Heart right ventricle (tissue), 16 donors: ENCODE results near the gene MBP. TPM values are rescaled to one million over a fixed set of nuclear protein-coding genes. Genes with fewer than 3 reads are reported as not detected.

Experiments used
- ATAC-seq, 8 donors: fragments of 200-7000 bp; cut with Tn5 transposase; one replicate each; pipeline ENCODE4 v1.9.1; 2020; ENCODE audit warnings: mild to moderate bottlenecking in 8 of 8, moderate library complexity in 8 of 8, moderate number of reproducible peaks in 1 of 8
- DNase-seq, 2 donors: peaks; one replicate each; pipeline ENCODE4 v3.0.0-alpha.2; 2020
- H3K27ac ChIP-seq, 10 donors: fragments of 200-600 bp; sonication (generic) in 2 of 10; one replicate each; pipeline versions ENCODE4 v1.5.0 to v1.8.0; 2020 to 2022; ENCODE audit warnings: mild to moderate bottlenecking in 3 of 10
- H3K27me3 ChIP-seq, 7 donors: fragments of 200-600 bp; one replicate each; pipeline ENCODE4 v1.8.0; 2021 to 2022; ENCODE audit warnings: mild to moderate bottlenecking in 2 of 7
- H3K36me3 ChIP-seq, 9 donors: fragments of 200-600 bp; sonication (generic) in 1 of 9; one replicate each; pipeline versions ENCODE4 v1.5.0 to v1.8.0; 2020 to 2022; ENCODE audit warnings: mild to moderate bottlenecking in 2 of 9
- H3K4me1 ChIP-seq, 9 donors: fragments of 200-600 bp; sonication (generic) in 1 of 9; one replicate each; pipeline versions ENCODE4 v1.5.0 to v1.8.0; 2020 to 2022; ENCODE audit warnings: mild to moderate bottlenecking in 4 of 9
- H3K4me3 ChIP-seq, 10 donors: fragments of 200-600 bp; sonication (generic) in 2 of 10; one replicate each; pipeline versions ENCODE4 v1.5.0 to v1.8.0; 2020 to 2022; ENCODE audit warnings: mild to moderate bottlenecking in 7 of 10, moderate library complexity in 2 of 10
- H3K9me3 ChIP-seq, 11 donors: fragments of 200-600 bp in 10 of 11; sonication (generic) in 2 of 11; one replicate each; pipeline versions ENCODE4 v1.5.0 to v1.8.0; 2013 to 2022; ENCODE audit warnings: mild to moderate bottlenecking in 2 of 11, control low read depth in 1 of 11, moderate library complexity in 1 of 11
- CTCF ChIP-seq, 9 donors: fragments of 200-600 bp; sonication (generic) in 2 of 9; IDR thresholded peaks; one replicate each; pipeline versions ENCODE4 v1.5.0 to v1.8.0; 2021 to 2022; ENCODE audit warnings: antibody characterized with exemption in 9 of 9, mild to moderate bottlenecking in 5 of 9, moderate library complexity in 1 of 9
- WGBS, 2 donors: extraction: QIAGEN DNeasy Blood & Tissue Kit; methylation state at CpG; one replicate each; pipeline ENCODE4 v1.1.7; 2013; ENCODE audit warnings: inconsistent platforms in 1 of 2; 5-methylcytosine and 5-hydroxymethylcytosine counted together
- intact Hi-C, 10 donors: fragments of 100-400 bp; cut with DNase I; formaldehyde crosslinking; loops; one replicate each; pipeline versions ENCODE4 v1.11.1 to v1.14.2; 2022
- polyA plus RNA-seq, 2 donors: library from polyadenylated mRNA; stranded (reverse); fragments of 200-250 nt; gene quantifications; one replicate each; pipeline ENCODE4 v1.2.3, GENCODE V29; 2013
- total RNA-seq, 10 donors: library from RNA; stranded (reverse); fragmentation: NEBNext Ultra II Directional in 3 of 10; extraction: Animal tissue kit (Norgen Biotek cat#: 25700) in 3 of 10; gene quantifications; one replicate each; pipeline versions ENCODE4 v1.2.1 to v1.2.4, GENCODE V29; 2021 to 2023
- donor health status: Arrhythmogenic right ventricular cardiomyopathy.
- donor health status: ischemic (EF 13 %, LVEDD 7.1; RV severe dilation, severe dysfunction).
- donor health status: healthy with polysubstance abuse.
- donor health status: DM: no; HTN: yes; CAD: no.
- donor health status: DM: no; HTN: no; CAD: no.
- donor health status: ischemic (EF 25% LVEDD 6.9; RV normal size, moderate dysfunction).
- donor health status: ischemic (EF 25% LVEDD 5.7; RV mildly dilated, moderate dysfunction).
- donor health status: healthy.
- donor health status: DM: yes; HTN: yes; CAD: no.
- donor health status: Ischemic cardiomyopathy.
- donor health status: ischemic (EF 35%, LVEDD 5.7; RV mildly dilated, moderate dysfunction).
- donor health status: nonischemic (EF 11% LVEDD 7.7; RV severe dilation, severe dysfunction).
- donor health status: DM: yes; HTN: yes; CAD: no.
- donor health status: PGD.
- donor health status: ischemic (EF 29% LVEDD 5.4; RV normal size, mild dysfunction).
- donor health status: nonischemic (EF 23%, LVEDD 6.1; RV moderate dilation, normal function).

The MBP gene
- total and polyA plus RNA-seq, 12 donors: 3.0 to 70.8 (median 43.9) TPM

GRCh38 chr18:77136076-77136718 is 3.6 kb upstream of the MBP start:
- TF ChIP-seq CTCF (IDR thresholded peaks at IDR 0.05): no peak
- Histone ChIP-seq H3K36me3 (no peaks in the 10 kb centered on the region), H3K9me3 (no peaks in the 10 kb centered on the region), H3K27me3 (peaks cover 0 to 20% (median 8%) of the 10 kb centered on the region in 7 donors), H3K4me3 (no peak overlapping the region), H3K4me1 (peaks cover 2 to 38% (median 20%) of the 10 kb centered on the region in 9 donors), H3K27ac (no peak overlapping the region)
- ATAC-seq (no peak), DNase-seq (no peak)
- intact Hi-C loops: loop anchor here in 7 of 10 donors (10.0 kb wide), 4 partner anchors 69 to 131 kb away; no protein-coding TSS in a partner anchor
- WGBS, 2 donors: 76 to 82% methylated on average over 8 of the region's 8 CpGs

- peaks cover 0 to 23% (median 8%) of the 10 kb centered on the region in 7 donors for H3K27me3 ChIP-seq
- H3K27ac ChIP-seq: no peak overlapping the region
- H3K36me3 ChIP-seq: no peaks in the 10 kb centered on the region
- H3K4me3 ChIP-seq: no peak overlapping the region
- intact Hi-C loops: loop anchor here in 7 of 10 donors (10.0 kb wide), 4 partner anchors 69 to 131 kb away; no protein-coding TSS in a partner anchor
- peaks cover under 1 to 34% (median 23%) of the 10 kb centered on the region in 9 donors for H3K4me1 ChIP-seq
- H3K9me3 ChIP-seq: no peaks in the 10 kb centered on the region
- ATAC-seq: no peak
- no peak for TF ChIP-seq CTCF (IDR thresholded peaks at IDR 0.05)
- WGBS, 2 donors: 81 to 94% methylated on average over 16 of the region's 16 CpGs
- DNase-seq: no peak
These were observed 2.9 kb upstream of the MBP start for GRCh38 chr18:77135339-77136075.

- TF ChIP-seq CTCF (IDR thresholded peaks at IDR 0.05): no peak
- Histone ChIP-seq H3K36me3 (peaks cover 0 to 2% (median 0%) of the 10 kb centered on the region in 9 donors), H3K9me3 (no peaks in the 10 kb centered on the region), H3K4me3 (no peak overlapping the region), H3K27me3 (peaks cover 0 to 30% (median 12%) of the 10 kb centered on the region in 7 donors), H3K4me1 (peaks cover 0 to 41% (median 29%) of the 10 kb centered on the region in 9 donors), H3K27ac (peak overlapping the region in 5 of 10 donors; percentile 91 to 99 (median 95))
- no peak for DNase-seq
- ATAC-seq: no peak
- 77 to 80% methylated on average over 4 of the region's 4 CpGs for WGBS, 2 donors
- intact Hi-C loops: loop anchor here in 7 of 10 donors (5.0 to 10.0 kb wide), 6 partner anchors 57 to 130 kb away; no protein-coding TSS in a partner anchor
These were observed 2.0 kb upstream of the MBP start for GRCh38 chr18:77134611-77135010.

GRCh38 chr18:77133835-77134496 is 1.4 kb upstream of the MBP start:
- intact Hi-C loops: loop anchor here in 7 of 10 donors (5.0 to 10.0 kb wide), 6 partner anchors 57 to 129 kb away; no protein-coding TSS in a partner anchor
- peaks cover 5 to 48% (median 35%) of the 10 kb centered on the region in 9 donors for H3K4me1 ChIP-seq

More at GRCh38 chr18:77133835-77134496, 1.4 kb upstream of the MBP start:
- whole genome bisulfite sequencing, 2 donors: 30 to 39% methylated on average over 12 of the region's 12 CpGs
- peak overlapping the region in 8 of 10 donors; percentile 74 to 99 (median 92) for H3K27ac ChIP-seq
- ATAC-seq (peak in 6 of 8 donors; percentile 23 to 59 (median 46)), DNase-seq (peak; percentile 43 to 53)
- H3K9me3 ChIP-seq: no peaks in the 10 kb centered on the region
- peaks cover 0 to 8% (median 0%) of the 10 kb centered on the region in 9 donors for H3K36me3 ChIP-seq
- peaks cover 0 to 36% (median 12%) of the 10 kb centered on the region in 7 donors for H3K27me3 ChIP-seq
- peak overlapping the region in 6 of 10 donors; percentile 80 to 92 (median 88) for H3K4me3 ChIP-seq
- peak in 4 of 9 donors; percentile 20 to 38 (median 32) for TF ChIP-seq CTCF (IDR thresholded peaks at IDR 0.05)
